DND-41 (cell line): ENCODE data around the gene TMEM232.

ENCODE experiments used
- ATAC-seq: fragments of 200-7000 bp; cut with Tn5 transposase; 3 replicates; pipeline ENCODE4 v1.9.1; 2021; ENCODE audit warnings: low read depth; ENCODE audit not compliant: insufficient read depth
- DNase-seq: peaks from one replicate; pipeline ENCODE4 v3.0.0-alpha.2; 2020
- H2AFZ ChIP-seq: 2 replicates; pipeline ENCODE4 v1.6.0; 2012; ENCODE audit warnings: low read depth, low read length
- H3K27ac ChIP-seq: 2 replicates; pipeline ENCODE4 v1.5.1; 2012; ENCODE audit warnings: low read length, inconsistent platforms
- H3K27me3 ChIP-seq: fragments of 200-600 bp; sonication (generic); 2 replicates; pipeline ENCODE4 v1.6.0; 2012; ENCODE audit warnings: low read length, mild to moderate bottlenecking, inconsistent platforms; ENCODE audit not compliant: insufficient read depth, poor library complexity
- H3K36me3 ChIP-seq: 2 replicates; pipeline ENCODE4 v1.5.1; 2012; ENCODE audit warnings: low read length, inconsistent platforms; ENCODE audit not compliant: insufficient read depth
- H3K4me1 ChIP-seq: 2 replicates; pipeline ENCODE4 v1.5.1; 2012; ENCODE audit warnings: mild to moderate bottlenecking, low read length; ENCODE audit not compliant: insufficient read depth
- H3K4me2 ChIP-seq: 2 replicates; pipeline ENCODE4 v1.6.0; 2012; ENCODE audit warnings: mild to moderate bottlenecking, moderate library complexity, low read length, inconsistent platforms; ENCODE audit not compliant: insufficient read depth
- H3K4me3 ChIP-seq, 2 experiments: fragments of 200-600 bp in 1 of 2; shearing (Covaris generic) in 1 of 2; 2 replicates each; pipeline ENCODE4 v1.5.1; 2012 to 2016; ENCODE audit warnings: inconsistent platforms in 2 of 2, low read length in 2 of 2, mild to moderate bottlenecking in 2 of 2, low read depth in 1 of 2, moderate library complexity in 1 of 2
- H3K79me2 ChIP-seq: 2 replicates; pipeline ENCODE4 v1.6.0; 2012; ENCODE audit warnings: low read length, inconsistent platforms; ENCODE audit not compliant: insufficient read depth
- H3K9ac ChIP-seq: 2 replicates; pipeline ENCODE4 v1.6.0; 2012; ENCODE audit warnings: low read depth, mild to moderate bottlenecking, inconsistent platforms, low read length, moderate library complexity
- H3K9me3 ChIP-seq: 2 replicates; pipeline ENCODE4 v1.5.1; 2012; ENCODE audit warnings: low read length, moderate library complexity, mild to moderate bottlenecking, inconsistent platforms; ENCODE audit not compliant: insufficient read depth, severe bottlenecking
- H4K20me1 ChIP-seq: 2 replicates; pipeline ENCODE4 v1.6.0; 2012; ENCODE audit warnings: low read length; ENCODE audit not compliant: insufficient read depth
- EZH2 ChIP-seq: IDR thresholded peaks from 3 replicates; pipeline ENCODE4 v1.6.1; 2012; ENCODE audit warnings: borderline replicate concordance, low read depth, mild to moderate bottlenecking, moderate library complexity, low read length, inconsistent platforms; ENCODE audit not compliant: severe bottlenecking
- TF ChIP-seq, protein P1 (sequence below): IDR thresholded peaks from 2 replicates; pipeline ENCODE4 v1.5.1; 2012; ENCODE audit warnings: borderline replicate concordance, low read length, moderate library complexity, mild to moderate bottlenecking; ENCODE audit not compliant: poor library complexity, severe bottlenecking; ENCODE audit errors: extremely low read depth

Gene TMEM232

DNA sequence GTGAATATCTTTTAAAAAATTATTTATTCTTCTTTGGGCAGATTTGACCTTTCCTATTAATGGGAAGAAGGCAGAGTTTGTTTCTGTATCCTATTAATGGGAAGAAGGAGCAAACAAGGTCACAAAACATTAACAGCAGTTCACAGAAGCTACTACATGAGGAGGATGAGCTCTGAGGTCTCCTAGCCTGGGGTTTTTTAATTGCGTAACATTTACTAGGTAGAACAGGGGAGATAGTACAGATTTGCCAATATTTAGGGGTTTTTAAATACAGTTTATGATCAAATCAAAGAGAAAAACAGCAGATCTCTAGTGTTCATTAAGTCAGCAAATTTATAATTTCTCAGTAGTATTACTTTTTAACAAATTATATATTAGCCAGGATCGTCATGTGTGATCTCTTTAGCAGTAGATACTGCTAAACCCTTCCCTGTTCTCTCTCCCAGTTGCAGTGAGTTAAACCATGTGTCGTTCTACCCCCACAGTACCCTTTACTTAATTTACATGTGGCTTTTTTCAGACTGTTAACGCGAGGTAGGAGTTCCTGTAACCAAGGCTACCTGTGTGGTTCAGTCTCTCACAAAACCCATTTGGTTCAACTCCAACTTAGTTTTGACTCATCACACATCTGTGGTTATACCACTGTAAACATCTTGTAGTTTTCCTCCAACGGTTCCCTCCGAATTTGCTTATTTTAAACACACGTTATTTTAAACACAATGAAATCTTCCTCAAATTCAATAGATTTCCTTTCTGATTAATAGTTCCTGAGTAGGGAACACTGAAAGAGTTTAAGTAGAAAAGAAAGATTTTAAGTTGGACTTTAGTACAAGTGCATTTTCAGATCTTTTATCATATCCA is 25.7 kb upstream of the TMEM232 start:
- DNase-seq (no peak), ATAC-seq (peak; percentile 79)
- Histone ChIP-seq H3K4me3 (no peak overlapping the region), H3K9ac (no peak overlapping the region), H3K27me3 (no peaks in the 10 kb centered on the region), H4K20me1 (no peaks in the 10 kb centered on the region), H3K36me3 (peaks cover 59% of the 10 kb centered on the region), H3K4me2 (no peak overlapping the region), H3K27ac (no peak overlapping the region), H3K4me1 (no peaks in the 10 kb centered on the region), H2AFZ (no peak overlapping the region), H3K9me3 (no peaks in the 10 kb centered on the region), H3K79me2 (no peaks in the 10 kb centered on the region)
- no peak for TF ChIP-seq EZH2
- TF ChIP-seq, protein P1, sequence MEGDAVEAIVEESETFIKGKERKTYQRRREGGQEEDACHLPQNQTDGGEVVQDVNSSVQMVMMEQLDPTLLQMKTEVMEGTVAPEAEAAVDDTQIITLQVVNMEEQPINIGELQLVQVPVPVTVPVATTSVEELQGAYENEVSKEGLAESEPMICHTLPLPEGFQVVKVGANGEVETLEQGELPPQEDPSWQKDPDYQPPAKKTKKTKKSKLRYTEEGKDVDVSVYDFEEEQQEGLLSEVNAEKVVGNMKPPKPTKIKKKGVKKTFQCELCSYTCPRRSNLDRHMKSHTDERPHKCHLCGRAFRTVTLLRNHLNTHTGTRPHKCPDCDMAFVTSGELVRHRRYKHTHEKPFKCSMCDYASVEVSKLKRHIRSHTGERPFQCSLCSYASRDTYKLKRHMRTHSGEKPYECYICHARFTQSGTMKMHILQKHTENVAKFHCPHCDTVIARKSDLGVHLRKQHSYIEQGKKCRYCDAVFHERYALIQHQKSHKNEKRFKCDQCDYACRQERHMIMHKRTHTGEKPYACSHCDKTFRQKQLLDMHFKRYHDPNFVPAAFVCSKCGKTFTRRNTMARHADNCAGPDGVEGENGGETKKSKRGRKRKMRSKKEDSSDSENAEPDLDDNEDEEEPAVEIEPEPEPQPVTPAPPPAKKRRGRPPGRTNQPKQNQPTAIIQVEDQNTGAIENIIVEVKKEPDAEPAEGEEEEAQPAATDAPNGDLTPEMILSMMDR, result no peak

DNA sequence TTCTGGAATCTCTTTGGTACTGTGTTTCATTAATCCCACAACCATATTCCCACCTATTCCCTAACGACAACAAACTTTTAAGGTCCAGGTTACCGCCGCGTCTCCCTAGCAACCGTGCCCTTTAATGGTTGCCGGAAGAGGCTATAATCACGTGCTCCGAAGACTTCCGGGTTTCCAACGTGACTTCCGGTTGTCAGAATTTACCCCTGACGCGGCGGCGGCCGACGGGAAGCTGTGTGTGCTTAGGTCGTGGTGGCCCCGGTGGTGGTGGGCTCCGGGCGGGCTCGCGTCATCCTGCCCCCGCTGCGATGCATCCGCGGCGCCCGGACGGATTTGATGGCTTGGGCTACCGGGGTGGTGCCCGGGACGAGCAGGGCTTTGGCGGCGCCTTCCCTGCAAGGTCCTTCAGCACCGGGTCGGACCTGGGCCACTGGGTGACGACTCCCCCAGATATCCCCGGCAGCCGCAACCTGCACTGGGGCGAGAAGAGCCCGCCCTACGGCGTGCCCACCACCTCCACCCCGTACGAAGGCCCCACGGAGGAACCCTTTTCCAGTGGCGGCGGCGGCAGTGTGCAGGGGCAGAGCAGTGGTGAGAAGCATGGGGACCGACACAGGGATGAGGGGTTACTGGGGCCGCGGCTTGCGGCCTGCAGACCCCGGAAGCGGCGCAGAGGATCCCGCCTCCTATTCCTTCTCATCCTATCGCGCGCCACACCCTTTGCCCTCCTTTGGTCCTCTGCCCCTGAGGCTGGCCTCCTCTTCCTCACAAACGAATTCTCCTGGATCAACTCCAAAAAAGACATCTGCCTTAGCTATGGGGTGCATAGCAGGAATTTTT is 12.6 kb upstream of the TMEM232 start, which contains the start of gene SLC25A46:
Gene SLC25A46, plus strand, starts transcription at position 196 of the 840 bp plus-strand sequence. Its CDS starts 113 bp downstream, at position 309.
- Histone ChIP-seq H4K20me1 (no peaks in the 10 kb centered on the region), H3K4me1 (peaks cover 38% of the 10 kb centered on the region), H3K9ac (peak within 1 kb of the TSS; percentile 86), H3K36me3 (peaks cover 7% of the 10 kb centered on the region; the same call in 1 of the 2 replicates), H3K9me3 (no peaks in the 10 kb centered on the region), H2AFZ (peak within 1 kb of the TSS; percentile 97), H3K79me2 (peaks cover 27% of the 10 kb centered on the region), H3K27ac (peak within 1 kb of the TSS; percentile 79), H3K27me3 (no peaks in the 10 kb centered on the region), H3K4me3 (peak within 1 kb of the TSS; percentile 55 to 74), H3K4me2 (peak within 1 kb of the TSS; percentile 87)
- DNase-seq, result peak; percentile 90
- peak; percentile 89 for ATAC-seq
- TF ChIP-seq, protein P1, result no peak
- no peak for TF ChIP-seq EZH2

DNA sequence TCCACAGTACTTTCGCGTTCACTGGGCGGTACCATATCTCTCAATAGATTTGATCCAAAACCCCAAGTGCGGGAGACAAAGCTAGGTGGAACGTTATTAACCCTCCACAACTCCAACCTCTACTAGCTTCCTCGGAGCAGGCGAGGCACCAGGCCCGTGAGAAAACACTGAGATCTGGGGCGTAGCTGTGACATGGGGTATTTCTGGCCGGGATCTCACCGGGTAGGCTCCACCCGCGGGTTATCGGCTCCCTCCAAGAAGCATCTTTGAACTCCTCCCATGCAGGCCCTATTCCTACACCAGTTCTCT is 12.0 kb upstream of the TMEM232 start:
- peaks cover 38% of the 10 kb centered on the region for H3K4me1 ChIP-seq
- TF ChIP-seq, protein P1, result peak; percentile 2
- TF ChIP-seq EZH2, result no peak
- H3K4me2 ChIP-seq, result peak overlapping the region; percentile 87
- H3K4me3 ChIP-seq, result peak overlapping the region; percentile 55 to 74
- H3K27ac ChIP-seq, result peak overlapping the region; percentile 79
- H3K9me3 ChIP-seq, result no peaks in the 10 kb centered on the region
- peak overlapping the region; percentile 86 for H3K9ac ChIP-seq
- ATAC-seq (peak; percentile 55), DNase-seq (no peak)
- H2AFZ ChIP-seq, result peak overlapping the region; percentile 97
- H3K27me3 ChIP-seq, result no peaks in the 10 kb centered on the region
- H3K79me2 ChIP-seq, result peaks cover 27% of the 10 kb centered on the region
- H3K36me3 ChIP-seq, result peaks cover 6% of the 10 kb centered on the region; the same call in 1 of the 2 replicates
- no peaks in the 10 kb centered on the region for H4K20me1 ChIP-seq
